Epidermal melanocyte (primary cell): ENCODE measurements around the gene COX7B.
A peak's percentile ranks its signal among the peaks of the same experiment; 100 is the strongest.
"Not testable (repeated sequence)": the region's sequence is repeated elsewhere in the genome, so short reads cannot be mapped to it uniquely, and the experiment has no call there.

Source experiments
- DNase-seq: peaks from one replicate; pipeline ENCODE4 v3.0.0; 2011; ENCODE audit warnings: low spot score; ENCODE audit not compliant: insufficient read length

Gene COX7B

GRCh38 chrX:77899081-77899828, at the start of gene COX7B:
Gene COX7B, plus strand, starts transcription at chrX:77899468. Its CDS starts 86 bp downstream, at chrX:77899554.
- DNase-seq, result peak; percentile 52

GRCh38 chrX:77875372-77875771, 23.9 kb upstream of the COX7B start:
- DNase-seq, result no peak

GRCh38 chrX:77881418-77881817, 17.9 kb upstream of the COX7B start:
- DNase-seq, result not testable (repeated sequence)

GRCh38 chrX:77892887-77893286, 6.4 kb upstream of the COX7B start:
- DNase-seq, result no peak

- no peak for DNase-seq
Measured at GRCh38 chrX:77893713-77894112, 5.6 kb upstream of the COX7B start.

- peak; percentile 38 for DNase-seq
Measured at GRCh38 chrX:77894921-77895886, 4.1 kb upstream of the COX7B start, which contains the start of gene MAGT1. Gene MAGT1, minus strand, starts transcription at chrX:77895435. Its CDS starts 25 bp downstream, at chrX:77895410.

GRCh38 chrX:77900688-77901087, 1.4 kb downstream of the COX7B start:
- no peak for DNase-seq

- no peak for DNase-seq
Measured at GRCh38 chrX:77901506-77901905, 2.2 kb downstream of the COX7B start.

GRCh38 chrX:77910108-77910840, 11.0 kb downstream of the COX7B start, which contains the start of gene ATP7A:
Gene ATP7A, plus strand, starts transcription at chrX:77910693. Its CDS starts 60,949 bp downstream, at chrX:77971642.
- peak; percentile 71 for DNase-seq

GRCh38 chrX:77917294-77917933, 18.1 kb downstream of the COX7B start:
- no peak for DNase-seq

GRCh38 chrX:77918568-77918967, 19.3 kb downstream of the COX7B start:
- no peak for DNase-seq

- not testable (repeated sequence) for DNase-seq
Measured at GRCh38 chrX:77919370-77919769, 20.1 kb downstream of the COX7B start.

GRCh38 chrX:77922787-77923186, 23.5 kb downstream of the COX7B start:
- DNase-seq, result no peak

GRCh38 chrX:77924320-77924859, 25.1 kb downstream of the COX7B start:
- DNase-seq, result no peak

- DNase-seq, result no peak
Measured at GRCh38 chrX:77925764-77926163, 26.5 kb downstream of the COX7B start.

- no peak for DNase-seq
Measured at GRCh38 chrX:77930581-77930980, 31.3 kb downstream of the COX7B start.

GRCh38 chrX:77935886-77936285, 36.6 kb downstream of the COX7B start:
- DNase-seq, result no peak

- no peak for DNase-seq
Measured at GRCh38 chrX:77936299-77936698, 37.0 kb downstream of the COX7B start.

GRCh38 chrX:77937291-77937690, 38.0 kb downstream of the COX7B start:
- DNase-seq, result no peak

- no peak for DNase-seq
Measured at GRCh38 chrX:77938083-77938680, 38.9 kb downstream of the COX7B start.
